Activated effector memory CD4-positive, alpha-beta T cell treated with anti-CD3 and anti-CD28 coated beads, Interleukin-2, amount 50 U/mL, for 16 hours (primary cell): Measurements from ENCODE around the gene ROBO2.

Source experiments
- DNase-seq: peaks from one replicate; pipeline ENCODE4 v3.0.0-alpha.2; 2020

ROBO2 gene

DNA sequence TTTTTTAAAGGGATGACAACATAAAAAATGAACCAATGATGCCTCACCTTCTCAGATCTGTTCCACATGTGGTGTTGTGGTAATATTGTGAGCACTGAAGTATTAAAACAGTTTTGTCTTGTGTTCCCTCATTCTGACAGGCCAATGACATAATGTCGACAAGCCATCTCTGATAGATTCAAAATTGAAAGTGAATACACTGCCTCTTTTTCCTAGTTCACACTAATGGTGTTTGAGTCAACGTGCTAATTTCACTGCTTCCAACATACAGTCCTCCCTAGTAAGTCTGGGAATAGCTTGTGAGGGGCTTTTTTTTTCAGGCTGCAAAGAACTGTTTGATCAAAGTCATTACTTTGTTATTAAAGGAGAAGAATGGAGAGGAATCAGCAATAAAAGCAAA is 82.8 kb downstream of the ROBO2 start:
- DNase-seq = no peak

DNA sequence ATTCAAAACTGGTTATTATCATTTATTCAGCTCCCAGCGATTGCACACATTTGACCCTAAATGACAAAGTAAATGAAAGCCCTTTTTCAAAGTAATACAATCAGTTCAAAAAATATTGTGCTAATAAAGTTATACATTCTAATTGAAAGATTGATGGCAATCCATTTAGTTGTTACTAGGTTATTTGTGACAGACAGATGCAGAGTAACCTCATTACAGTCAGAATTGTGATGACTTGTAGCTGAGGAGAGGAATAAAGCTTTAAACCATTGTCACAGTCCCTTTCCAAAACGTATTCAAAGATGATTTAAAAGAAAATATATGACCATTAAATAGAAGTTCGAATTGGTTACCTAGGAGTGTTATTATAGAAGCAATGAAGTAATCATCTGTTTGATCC is 86.1 kb downstream of the ROBO2 start:
- no peak for DNase-seq

DNA sequence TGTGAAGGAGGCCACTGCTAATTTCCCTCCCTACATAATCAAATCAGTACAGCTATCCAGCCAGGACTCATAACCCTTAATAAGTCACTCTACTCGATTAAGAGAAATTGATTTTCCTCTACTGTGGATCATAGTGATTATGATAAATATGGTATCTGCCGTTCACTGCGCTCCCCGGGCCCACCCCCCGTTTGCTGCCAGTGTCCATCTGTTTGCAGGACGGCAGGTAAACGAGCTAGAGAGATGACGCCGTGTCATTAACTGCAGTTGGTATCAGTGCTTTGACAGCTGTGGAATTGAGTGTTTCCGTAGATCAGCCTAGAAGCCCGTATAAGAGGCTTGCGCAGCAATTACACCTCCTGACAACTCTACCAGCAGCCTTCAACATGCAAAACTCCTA is 94.9 kb downstream of the ROBO2 start:
- DNase-seq = no peak

DNA sequence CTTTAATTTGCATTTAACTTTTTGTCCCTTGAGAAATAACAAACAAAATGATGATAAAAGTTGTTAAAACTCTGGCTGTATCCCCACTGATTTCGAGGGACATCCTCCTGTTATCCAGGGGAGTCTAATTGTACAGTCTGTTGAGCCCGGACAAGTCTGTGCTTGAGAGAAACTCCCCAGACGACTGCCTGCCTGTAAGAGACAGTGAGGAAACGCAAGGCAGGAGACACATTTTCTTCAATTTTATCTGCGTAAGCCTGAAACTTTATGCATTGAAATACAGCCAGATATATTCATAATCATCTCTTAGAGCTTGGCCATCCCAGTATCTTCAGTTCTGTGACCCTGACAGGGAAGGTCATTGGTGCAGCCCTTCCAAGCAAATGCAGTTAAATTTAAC is 97.7 kb downstream of the ROBO2 start:
- no peak for DNase-seq

DNA sequence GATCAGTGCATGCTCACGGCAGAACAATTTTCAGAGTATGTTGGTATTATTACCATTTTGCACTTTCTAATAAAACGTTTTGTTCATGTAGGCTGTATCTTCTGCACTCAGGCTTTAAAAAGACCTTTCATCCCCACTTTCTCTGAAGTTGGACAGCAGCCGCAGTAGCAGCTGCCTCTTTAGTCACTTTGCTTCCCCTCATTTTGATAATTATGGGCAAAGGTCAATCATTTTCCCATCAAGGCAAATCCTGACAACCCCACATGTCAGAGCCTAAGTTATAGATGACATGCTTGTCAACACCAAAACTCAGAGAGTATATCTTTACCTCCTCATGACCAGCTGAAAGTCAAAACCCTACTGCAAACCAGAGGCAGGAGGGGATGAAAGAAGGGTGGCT is 99.7 kb downstream of the ROBO2 start:
- no peak for DNase-seq

DNA sequence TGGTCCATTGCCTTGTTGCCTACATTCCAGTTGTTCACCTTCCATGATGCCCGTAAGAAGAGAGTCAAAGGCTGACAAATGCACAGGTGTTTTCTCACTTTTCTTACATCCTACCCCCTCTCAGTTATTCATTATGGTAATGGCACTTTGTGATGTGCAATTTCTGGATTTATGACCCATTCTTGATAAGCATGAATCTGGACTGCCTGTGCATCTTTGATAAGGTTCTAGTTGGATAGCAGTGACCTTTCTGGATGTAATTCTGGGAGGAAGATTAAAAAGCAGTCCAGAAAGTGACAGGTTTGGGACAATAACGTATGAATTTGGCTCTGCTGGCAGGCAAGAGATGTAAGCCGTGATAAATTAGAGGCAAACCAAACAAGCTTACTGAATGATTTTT is 101.5 kb downstream of the ROBO2 start:
- no peak for DNase-seq

DNA sequence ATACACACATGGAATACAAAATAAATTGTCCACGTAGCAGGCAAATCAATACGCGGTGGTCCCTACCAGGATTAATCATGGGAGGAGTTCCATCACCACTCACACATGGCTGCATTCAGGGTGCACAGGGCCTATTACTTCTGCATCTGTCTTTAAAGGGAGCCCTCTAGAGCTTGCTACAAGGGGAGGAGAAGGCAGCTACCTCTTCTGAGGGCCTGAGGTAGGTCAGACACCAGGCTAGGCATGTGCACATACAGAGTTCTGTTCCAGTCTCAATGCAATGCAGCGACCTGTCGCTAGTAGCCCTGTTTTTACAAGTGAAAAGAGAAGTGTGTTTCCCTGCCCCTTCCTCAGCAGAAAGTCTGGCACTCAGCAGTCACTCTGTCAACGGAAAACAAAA is 102.7 kb downstream of the ROBO2 start:
- DNase-seq = no peak

DNA sequence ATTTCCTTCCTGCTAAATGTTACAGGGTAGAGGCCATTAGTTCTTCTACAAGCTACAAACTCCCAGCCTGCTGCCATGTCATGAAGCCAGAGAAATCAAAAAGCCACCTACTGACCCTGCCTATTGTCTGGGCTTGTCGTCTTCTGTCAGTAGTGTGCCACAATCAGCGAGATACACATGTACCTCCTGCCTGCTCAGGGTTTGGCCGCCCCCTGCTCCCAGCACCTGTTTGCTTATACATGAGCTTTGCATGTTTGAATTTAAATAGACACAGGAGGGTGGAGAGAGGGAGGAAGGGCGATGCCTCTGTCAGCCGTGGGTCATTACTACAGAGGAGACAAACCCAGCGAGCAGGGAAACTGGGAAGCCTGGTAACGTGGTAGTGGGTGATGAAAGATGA is 106.1 kb downstream of the ROBO2 start:
- no peak for DNase-seq

DNA sequence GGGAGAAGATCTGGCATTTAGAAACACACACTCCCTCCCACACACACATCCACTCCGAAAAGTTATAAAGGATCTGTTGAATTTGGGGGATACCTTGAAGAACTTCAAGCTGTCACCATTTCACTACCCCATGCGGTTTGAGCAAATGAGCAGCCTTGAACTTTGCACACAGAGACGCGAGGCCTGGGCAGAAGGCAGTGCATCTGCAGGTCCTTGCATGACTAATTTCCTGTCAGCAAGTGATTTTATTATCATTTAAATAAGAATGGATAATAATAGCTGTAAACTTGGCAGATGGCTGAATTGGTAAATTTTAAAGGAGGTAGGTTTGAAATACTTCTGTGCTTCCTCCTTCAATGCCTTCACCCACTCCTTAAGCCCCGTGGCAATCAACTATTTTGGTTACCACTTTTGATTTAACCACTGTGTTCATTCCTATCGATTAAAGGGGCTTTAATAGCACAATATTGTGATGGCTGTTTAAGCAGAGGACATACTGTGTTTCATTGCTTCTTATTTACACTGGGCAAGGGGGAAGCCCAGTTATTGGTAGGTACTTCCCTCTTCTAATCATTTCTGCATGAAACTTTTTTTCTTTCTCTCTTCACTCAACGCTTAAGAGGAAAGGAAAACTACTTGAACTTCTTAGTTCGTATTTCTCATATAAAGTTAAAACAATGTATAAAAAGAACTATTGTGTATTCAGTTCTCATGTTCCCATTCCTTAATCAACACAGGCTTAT is 108.1 kb downstream of the ROBO2 start:
- DNase-seq = no peak

DNA sequence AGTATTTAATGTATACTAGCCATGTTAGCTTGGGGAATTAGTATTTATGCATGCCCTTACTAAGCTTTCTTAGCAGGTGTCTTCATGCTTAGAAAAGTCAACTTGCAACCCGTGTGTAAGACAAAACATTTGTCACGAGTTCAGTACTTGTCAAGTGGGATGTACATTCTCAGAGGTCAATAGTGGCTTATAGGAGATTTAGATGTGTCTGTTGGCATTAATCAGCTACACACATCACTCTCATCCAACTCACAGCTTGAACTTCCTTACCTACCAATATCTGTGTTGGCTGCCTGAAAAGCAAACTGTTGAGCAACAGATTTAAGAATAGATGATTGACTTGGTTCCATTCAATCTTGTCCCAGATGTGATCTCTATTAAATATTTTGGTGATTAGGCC is 109.5 kb downstream of the ROBO2 start:
- DNase-seq = no peak

DNA sequence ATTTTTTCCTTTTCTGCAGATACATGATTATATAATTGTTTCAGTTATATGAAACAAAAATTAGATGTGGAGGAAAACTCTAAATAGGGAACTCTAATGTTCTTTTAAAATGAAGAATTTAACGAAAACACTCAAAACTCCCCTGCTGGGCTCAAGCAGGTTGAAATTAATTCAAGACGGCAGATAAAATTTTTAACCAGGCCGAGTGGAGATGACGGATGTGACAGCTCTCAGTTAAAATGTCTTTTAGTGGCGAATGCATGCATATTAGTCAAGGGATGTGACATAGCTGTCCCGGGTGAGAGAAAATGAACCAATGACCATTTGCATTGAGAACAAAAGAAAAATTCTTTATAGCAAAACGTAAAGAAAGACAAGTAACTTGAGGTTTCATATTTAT is 110.1 kb downstream of the ROBO2 start:
- DNase-seq = no peak

DNA sequence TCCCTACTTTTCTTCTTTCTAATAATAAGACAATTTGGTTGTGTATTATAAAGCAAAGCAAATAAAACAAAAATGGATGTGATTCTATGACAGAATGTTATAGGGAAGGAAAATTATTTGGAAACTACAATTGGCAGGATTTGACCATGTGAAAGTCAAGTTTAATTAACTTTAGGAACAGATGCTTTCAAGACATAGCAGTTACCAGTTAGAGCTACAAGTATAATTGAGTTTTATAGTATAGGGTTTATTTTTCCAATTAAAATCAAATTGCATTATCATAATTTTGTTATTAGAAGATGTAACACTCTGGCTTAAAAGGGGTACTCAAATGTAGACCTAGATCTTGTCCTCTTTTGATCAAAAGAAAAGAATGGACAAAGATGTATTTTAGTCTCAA is 110.9 kb downstream of the ROBO2 start:
- no peak for DNase-seq

DNA sequence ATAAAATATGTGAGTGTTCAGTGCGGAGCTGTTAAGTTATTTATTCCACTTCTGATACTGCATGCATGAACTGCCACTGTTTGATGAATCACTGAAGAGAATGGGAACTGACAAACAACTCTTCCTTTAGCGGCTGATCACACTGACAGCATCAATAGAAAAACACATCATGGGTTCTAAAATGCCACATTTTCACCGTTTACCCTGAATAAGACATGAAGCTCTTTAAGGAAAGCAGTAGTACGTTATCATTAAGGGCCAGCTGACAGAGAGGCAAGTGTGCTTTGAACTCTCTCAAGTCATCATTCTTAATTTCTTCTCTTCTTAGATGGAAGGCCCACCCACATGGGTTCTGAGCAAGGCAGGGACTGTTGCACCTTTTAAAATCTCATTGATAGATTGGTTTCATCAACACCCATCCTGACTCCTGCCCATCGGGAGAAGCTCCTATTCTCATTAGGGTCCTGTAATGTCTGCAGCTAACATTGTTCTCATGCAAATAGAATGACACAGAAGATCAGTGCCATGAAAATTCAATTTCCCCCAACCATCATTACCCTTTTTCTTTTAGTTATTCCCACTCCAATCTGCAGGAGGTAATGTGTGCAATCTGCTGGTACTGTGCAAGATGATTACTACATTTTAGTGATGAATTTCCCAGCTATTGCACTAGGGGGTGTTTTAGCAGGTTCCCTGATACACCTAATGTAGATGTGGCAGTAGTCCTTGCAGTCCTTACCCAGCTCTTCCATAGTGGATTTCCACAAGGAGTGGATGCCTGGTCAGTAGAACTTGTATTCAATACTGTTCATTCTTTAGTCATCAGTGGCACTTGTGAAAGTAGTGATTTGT is 119.1 kb downstream of the ROBO2 start:
- no peak for DNase-seq

DNA sequence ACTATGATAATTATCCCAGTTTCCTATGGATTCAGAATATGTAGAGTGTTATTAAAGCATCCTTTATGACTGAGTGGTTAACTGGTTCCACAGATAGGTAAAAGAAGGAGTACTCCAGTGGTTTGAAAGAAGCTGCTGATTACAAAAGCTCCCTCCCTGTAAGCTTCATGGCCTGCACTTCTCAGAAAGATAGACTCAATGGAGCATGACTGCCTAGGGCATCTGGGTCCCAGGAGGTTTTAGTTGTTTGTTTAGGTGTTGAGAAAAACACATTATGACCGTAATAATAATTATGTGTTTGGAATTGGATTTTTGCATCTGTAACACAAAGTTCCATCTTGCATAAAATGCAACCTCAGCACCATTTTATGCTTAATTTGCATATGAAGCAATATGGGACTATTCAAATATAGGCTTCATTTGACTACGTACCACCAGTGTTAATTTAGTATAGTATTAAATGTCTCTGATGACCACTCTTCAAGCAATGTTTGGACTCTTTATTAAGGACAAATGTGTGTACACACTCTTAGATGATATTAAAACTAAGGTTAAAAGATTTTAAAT is 121.1 kb downstream of the ROBO2 start:
- DNase-seq = no peak

DNA sequence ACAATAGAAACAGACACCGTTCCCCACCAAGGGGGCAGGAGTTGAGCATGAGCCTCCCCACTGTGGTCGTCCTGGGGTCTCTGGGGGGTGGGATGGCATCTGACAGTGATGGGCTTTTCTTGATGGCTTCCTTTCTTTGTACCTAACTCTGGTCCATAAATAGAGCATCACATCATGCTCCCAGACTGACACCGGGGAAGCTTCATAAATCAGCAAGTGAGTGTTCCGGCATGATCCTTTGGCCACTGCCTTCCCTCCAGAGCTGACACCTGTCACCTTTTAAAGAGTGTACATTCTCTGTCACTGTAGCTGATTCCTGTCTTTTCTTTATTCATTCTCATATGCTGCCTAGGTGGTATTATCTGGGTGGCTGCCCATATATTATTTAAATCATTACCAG is 129.9 kb downstream of the ROBO2 start:
- DNase-seq = no peak

DNA sequence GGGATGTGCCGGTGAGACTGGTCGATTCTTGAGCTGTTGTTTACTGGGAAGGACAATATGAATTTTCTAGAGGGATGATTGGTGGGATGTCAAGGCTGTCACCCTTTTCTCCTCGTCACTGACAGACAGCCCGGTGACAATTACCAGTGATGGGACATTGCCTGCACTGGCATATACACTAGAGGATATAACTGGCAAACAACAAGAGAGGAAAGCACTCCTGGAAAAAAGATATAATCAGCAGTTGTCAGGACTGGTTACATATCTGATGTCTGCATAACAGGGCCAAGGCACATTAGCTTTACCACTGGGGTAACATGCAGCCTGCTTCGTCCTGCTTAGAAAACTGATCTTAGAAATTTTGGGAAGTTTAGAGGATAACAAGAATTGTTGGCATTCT is 131.1 kb downstream of the ROBO2 start:
- no peak for DNase-seq

DNA sequence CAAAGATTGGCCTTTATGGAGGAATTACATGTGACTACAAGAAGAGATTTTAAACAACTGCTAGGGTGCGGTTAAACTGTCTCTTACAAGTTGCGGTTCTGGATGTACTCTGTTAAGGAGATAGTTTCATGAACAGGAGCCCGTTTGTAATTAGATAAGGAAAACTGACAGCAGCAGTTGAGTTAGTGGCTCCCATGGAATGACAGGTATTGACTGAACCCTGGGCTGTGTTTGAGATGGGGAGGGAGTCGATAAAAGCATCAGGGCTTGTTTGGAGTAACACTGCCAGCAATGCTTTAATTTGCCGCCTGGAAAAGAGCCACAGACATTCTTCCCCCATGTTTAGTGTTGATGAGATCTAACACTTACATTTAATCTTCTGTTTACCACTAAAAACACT is 139.9 kb downstream of the ROBO2 start:
- no peak for DNase-seq

DNA sequence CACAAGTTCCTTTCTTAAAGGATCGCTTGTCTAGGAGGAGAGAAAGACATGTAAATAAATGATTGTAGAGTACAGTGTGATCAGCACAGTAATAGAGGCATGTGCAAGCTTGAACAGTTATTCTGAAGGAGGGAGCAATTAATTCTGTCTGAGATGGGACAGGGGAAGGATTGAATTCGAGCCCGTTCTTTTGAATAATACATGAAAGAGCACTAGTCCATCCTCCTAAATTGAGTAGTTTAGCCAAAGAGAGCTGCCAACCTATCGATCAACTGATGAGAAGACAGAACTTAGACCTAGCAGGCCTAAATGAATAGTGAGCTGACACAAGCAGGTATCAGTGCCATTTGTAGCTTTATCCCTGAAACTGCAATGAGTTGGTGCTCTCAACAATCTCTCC is 142.4 kb downstream of the ROBO2 start:
- no peak for DNase-seq

DNA sequence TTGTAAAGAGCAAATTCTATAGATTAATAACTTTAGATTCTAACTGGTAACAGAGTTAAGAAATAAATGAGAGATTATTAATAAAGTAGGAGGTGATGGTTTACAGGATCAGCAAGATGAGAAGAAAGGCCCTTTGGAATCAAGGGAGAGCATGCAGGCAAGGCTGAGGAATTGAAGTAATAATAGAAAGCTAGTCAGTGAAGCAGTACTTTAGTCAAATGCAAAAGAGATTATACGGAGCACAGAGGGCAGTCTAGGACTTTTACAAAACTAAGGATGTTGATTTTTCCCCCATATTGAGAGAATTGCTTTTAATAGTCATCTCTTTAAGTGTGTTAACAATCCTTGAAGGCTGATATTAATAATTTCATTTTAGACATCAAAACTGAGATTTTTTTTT is 146.4 kb downstream of the ROBO2 start:
- DNase-seq = no peak

DNA sequence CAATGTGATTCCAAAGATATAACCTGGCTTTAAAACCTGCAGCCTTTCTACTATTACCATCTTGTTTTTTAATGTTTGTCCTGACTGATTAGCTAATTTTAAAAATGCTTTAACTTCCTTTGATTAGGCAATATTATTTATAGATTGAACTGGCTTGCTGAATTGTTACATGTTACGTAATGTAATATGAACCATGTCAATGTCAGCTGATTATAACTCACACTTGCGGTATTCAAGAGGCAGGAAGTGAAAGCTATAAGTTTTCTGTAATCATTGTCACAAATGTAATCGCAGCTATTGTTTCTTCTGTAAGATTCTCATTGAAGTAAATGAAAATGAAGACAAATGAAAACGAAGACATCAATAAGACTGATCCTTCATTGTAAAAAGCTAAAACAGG is 146.8 kb downstream of the ROBO2 start:
- DNase-seq = no peak

DNA sequence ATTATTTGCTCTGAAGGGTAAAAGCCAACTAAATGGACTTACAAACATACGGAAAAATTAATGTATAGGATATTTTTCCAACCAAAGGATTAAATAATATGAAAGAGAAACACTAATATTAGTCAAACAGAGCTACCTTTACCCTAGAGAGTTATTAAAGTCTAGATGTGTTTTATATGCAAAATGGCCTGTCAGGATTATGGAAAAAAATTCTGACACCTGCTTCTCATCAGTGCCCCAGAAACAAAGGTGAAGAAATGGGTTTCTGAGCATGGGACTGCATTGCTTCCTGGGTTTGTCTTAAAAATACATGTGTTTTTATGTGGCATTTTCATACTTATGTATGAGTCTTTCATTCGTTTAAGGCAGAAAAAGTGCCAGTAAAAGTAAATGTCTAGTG is 148.3 kb downstream of the ROBO2 start:
- DNase-seq = no peak

DNA sequence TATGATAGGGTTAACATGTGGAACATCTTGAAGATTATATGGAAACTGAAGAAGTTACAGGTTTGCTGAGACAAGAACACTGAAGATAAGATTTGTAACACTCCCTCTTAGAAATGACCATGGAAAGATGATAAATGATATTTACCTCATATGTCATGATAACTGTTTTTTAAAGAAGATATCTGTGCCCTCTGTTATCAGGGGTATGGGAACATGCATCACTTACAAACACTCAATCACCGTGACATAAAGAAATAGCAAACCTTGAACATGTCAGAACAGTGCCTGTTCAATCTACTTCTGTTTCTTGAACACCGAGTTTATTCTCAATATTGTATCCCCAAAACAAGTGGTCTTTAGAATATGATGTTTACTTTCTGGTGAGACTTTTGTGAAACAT is 149.4 kb downstream of the ROBO2 start:
- no peak for DNase-seq

DNA sequence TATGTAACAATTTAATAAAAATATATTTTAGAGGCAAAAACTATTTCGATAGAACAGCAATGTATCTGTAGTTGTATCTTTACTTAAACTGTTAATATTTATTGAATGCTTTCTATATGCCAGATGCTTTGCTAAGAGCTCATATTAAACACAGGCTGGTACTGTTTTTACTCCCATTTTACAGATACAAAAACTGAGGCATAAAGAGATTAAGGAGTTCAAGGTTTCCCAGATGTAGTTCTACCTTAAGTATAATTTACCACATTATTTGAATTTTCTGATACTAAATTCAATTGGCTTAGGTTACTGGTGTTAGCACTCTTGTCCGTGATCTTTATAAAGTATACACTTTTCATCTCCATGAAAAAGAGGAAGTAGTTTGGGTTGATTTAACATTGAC is 149.8 kb downstream of the ROBO2 start:
- no peak for DNase-seq

DNA sequence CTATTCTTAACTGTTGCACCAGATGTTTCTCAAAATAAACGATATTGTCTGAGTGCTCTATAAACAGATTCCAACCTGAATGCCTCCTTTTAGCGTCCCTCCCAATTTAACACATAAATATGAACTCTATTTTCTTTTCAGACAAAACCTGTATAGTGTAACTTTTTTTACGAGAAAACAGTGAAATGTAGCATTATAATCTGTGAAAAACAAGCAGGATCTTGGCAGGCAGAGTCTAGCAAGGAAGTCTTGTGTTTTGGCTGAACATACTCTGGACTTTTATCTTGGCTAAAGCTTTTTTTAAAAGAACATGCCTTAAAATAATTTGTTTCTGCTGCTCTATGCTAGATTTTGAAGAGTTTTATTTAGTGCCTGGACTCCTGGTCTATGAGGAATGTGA is 150.5 kb downstream of the ROBO2 start:
- DNase-seq = no peak
